Stimulated activated CD4-positive, alpha-beta T cell treated with anti-CD3 and anti-CD28 coated beads, Interleukin-4, amount 100 ng/mL, for 4 hours (primary cell): ENCODE results near the gene DOK6.

Experiments
- DNase-seq, 2 experiments: peaks; one replicate each; pipeline ENCODE4 v3.0.0-alpha.2; 2020

DOK6 gene

GRCh38 chr18:69444221-69444620 is 43.5 kb downstream of the DOK6 start:
- no peak for DNase-seq

GRCh38 chr18:69447886-69448285 is 47.2 kb downstream of the DOK6 start:
- DNase-seq = no peak

- DNase-seq = no peak
These were observed 54.4 kb downstream of the DOK6 start for GRCh38 chr18:69455125-69455524.

- DNase-seq = peak; percentile 30 to 31
These were observed 68.8 kb downstream of the DOK6 start for GRCh38 chr18:69469444-69469919.

GRCh38 chr18:69480460-69480859 is 79.8 kb downstream of the DOK6 start:
- DNase-seq = no peak

GRCh38 chr18:69483574-69483973 is 82.9 kb downstream of the DOK6 start:
- no peak for DNase-seq

GRCh38 chr18:69484699-69485396 is 84.2 kb downstream of the DOK6 start:
- no peak for DNase-seq

GRCh38 chr18:69487488-69488394 is 87.1 kb downstream of the DOK6 start:
- no peak for DNase-seq

- no peak for DNase-seq
These were observed 89.4 kb downstream of the DOK6 start for GRCh38 chr18:69490072-69490471.

GRCh38 chr18:69490813-69491212 is 90.1 kb downstream of the DOK6 start:
- DNase-seq = no peak

GRCh38 chr18:69491576-69491975 is 90.9 kb downstream of the DOK6 start:
- DNase-seq = no peak

GRCh38 chr18:69492861-69493260 is 92.2 kb downstream of the DOK6 start:
- no peak for DNase-seq

GRCh38 chr18:69494841-69495240 is 94.2 kb downstream of the DOK6 start:
- DNase-seq = no peak

- no peak for DNase-seq
These were observed 94.7 kb downstream of the DOK6 start for GRCh38 chr18:69495338-69495737.

GRCh38 chr18:69495841-69496533 is 95.3 kb downstream of the DOK6 start:
- no peak for DNase-seq

- no peak for DNase-seq
These were observed 118.3 kb downstream of the DOK6 start for GRCh38 chr18:69518989-69519388.

GRCh38 chr18:69523582-69523981 is 122.9 kb downstream of the DOK6 start:
- DNase-seq = no peak

- no peak for DNase-seq
These were observed 127.7 kb downstream of the DOK6 start for GRCh38 chr18:69528435-69528834.

- DNase-seq = no peak
These were observed 128.5 kb downstream of the DOK6 start for GRCh38 chr18:69529151-69529550.

GRCh38 chr18:69531973-69532372 is 131.3 kb downstream of the DOK6 start:
- DNase-seq = no peak

- no peak for DNase-seq
These were observed 136.5 kb downstream of the DOK6 start for GRCh38 chr18:69537183-69537582.

- no peak for DNase-seq
These were observed 138.2 kb downstream of the DOK6 start for GRCh38 chr18:69538849-69539248.

GRCh38 chr18:69539404-69539803 is 138.7 kb downstream of the DOK6 start:
- no peak for DNase-seq
